H4 (cell line): ENCODE measurements around the gene SNX20. TPM values are rescaled to one million over a fixed set of nuclear protein-coding genes. Genes with fewer than 3 reads are reported as not detected.
A peak's percentile ranks its signal among the peaks of the same experiment; 100 is the strongest.

Source experiments
- DNase-seq: peaks from one replicate; pipeline ENCODE4 v3.0.0-alpha.2; 2015; ENCODE audit warnings: low spot score
- total RNA-seq: library from RNA; depleted of rRNA; stranded (reverse); fragments of >200 nt; shearing (Covaris generic); gene quantifications from 2 replicates; pipeline ENCODE4 v1.2.3, GENCODE V29; 2014; rRNA removed

SNX20 gene
- total RNA-seq, 1 experiment from 2014 or later = not detected

GRCh38 chr16:50635505-50636392 is 45.4 kb downstream of the SNX20 start:
- peak; percentile 25 for DNase-seq

DNA sequence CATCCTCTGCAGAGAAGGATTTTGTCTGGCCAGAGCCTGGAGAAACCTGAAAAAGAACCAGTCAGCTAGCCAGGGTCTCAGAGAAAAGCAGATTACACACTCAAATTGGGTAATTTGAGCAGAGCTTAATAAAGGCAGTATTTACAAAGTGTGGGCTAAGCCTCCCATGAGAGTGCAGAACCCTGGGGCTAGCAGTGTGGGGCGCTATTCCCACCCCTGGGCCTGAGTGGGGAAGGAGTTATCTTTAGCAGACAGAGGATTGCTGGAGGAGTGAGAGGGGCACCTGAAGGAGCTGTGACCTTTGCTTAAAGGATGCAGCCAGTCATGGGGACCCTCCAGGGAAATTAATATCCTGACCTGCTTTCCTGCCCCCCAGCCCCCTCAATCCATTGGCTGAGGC is 46.2 kb downstream of the SNX20 start:
- no peak for DNase-seq

DNA sequence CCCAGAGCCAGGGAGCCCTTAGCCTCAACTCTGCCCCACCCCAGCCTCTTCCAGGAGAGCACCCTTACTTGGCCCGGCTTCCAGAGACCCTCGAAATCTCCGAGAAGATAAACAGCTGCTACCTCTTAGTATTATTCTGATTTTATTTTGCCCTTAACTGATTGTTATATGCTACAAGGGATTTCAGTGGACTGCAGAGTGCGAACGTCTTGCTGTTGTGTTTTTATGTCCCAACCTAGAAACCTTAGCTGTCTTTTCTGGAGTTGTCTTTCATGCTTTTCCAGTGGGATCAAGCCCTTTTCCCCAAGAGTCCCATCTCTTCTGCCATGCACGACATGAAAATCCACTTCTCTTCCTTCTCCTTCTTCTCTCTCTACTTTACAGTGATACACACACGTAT is 47.0 kb downstream of the SNX20 start:
- DNase-seq = no peak

DNA sequence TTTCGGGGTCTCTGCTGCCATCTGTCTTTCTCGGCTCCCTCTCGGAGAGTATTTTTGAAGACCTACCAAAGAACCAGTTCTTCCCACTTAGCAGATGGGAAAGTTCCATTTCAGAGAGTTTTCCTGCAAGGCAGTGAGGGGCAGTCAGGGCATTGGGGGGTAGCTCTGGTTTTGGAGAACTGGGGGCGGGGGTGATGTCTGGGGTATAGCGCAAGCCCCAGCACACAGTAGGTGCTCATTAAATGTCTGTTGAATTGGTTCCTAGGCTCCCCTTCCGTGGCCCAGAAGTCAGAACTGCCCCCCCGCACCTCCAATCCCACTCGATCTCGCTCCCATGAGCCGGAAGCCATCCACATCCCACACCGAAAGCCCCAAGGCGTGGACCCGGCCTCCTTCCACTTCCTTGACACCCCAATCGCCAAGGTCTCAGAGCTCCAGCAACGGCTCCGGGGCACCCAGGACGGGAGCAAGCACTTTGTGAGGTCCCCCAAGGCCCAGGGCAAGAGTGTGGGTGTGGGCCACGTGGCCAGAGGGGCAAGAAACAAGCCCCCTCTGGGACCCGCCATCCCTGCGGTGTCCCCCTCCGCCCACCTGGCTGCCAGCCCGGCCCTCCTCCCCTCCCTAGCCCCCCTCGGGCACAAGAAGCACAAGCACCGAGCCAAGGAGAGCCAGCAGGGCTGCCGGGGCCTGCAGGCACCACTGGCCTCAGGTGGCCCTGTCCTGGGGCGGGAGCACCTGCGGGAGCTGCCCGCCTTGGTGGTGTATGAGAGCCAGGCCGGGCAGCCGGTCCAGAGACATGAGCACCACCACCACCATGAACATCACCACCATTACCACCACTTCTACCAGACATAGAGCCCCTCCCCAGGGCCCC is 47.9 kb downstream of the SNX20 start:
- no peak for DNase-seq

GRCh38 chr16:50631985-50632576 is 49.0 kb downstream of the SNX20 start:
- no peak for DNase-seq

DNA sequence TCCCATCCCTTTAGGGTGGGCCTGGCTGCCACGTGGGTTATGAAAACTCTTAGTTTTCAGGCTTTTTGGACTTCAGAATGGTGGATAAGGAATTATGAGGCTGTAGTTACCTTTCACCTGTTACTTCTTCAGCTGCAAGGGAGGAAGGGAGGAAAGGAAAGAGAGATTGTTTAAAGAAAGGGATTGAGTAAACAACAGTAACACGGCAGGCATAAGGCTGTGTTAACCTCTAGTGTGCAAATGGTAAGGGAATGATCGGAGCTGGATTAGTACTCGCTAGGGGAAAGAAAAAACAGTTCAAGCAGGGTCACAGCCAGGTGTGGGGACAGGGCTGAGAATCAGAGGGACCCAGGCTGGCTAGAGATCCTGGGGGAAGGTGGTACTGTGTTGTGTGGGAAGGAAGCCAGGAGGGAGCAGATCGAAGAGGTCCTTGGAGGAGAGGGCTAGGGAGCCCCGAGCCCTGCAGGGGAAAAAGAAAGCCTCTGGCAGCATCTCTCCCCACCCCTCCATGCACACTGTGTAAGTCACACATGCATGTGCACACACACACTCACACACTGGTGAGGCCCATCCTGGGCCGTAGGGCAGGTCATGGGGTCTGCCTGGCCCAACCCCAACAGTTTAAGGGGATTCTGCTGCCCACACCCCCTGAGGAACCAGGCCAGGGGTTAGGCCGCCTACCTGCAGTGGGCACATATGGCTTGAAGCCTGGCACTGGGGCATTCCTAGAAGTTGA is 49.7 kb downstream of the SNX20 start:
- no peak for DNase-seq

DNA sequence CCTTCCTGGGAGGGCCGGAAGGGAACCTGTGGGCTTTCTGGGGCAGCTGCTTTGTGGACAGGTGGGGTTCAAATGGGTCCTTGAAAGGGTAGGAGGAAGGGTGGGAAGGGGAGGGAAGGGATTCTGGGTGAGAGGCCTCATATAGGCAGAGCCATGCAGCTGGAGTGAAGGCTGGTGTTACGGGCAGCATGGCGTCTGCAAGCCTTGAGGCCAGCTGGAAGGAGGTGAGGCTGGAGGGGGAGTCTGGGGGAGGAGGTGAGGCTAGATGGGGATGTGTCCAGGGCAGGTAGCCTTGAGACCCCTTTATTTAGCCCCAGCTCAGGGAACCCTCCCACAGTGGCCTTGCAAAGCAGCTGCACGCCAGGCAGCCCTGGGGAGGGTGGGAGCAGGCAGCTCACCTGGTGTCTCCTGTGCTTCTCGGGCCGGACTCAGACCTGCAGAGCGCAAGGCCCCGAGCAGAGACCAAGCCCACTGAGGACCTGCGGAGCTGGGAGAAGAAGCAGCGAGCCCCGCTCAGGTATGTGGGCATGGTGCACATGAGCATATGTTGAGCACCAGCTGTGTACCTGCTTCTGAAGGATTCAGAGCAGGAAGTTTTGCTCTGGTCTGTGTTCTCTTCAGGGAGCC is 50.6 kb downstream of the SNX20 start:
- no peak for DNase-seq

GRCh38 chr16:50629334-50629733 is 51.8 kb downstream of the SNX20 start:
- DNase-seq = no peak

DNA sequence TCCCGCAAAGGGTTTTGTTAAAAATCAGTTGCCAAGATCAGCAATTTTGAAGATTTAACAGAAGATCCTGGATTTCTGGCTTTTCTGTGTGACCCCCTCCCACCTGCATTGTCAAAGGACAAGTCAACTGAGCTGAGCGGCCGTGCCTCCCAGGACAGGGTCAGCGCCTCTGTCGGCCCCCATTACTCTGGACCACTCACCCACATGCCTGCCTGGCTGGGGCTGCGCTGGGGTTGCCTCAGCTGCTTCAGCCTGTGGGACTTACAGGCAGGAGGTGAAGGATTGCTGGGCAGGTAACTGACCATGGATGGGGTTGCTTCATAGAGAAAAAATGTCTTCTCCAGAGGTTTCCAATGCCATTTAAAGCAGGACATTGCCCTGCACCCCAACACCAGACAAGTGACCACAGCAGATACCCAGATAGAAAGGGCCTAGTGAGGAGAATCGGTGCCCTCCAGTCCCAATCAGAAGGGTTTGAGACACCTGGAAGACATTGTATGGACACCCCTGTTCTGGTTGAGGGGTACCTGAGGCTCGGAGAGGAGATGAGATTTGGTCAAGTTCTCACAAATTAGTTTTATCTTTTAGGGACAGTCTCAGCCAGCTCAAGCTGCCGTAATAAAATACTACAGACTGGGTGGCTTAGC is 52.8 kb downstream of the SNX20 start:
- no peak for DNase-seq

GRCh38 chr16:50627419-50627818 is 53.7 kb downstream of the SNX20 start:
- no peak for DNase-seq

DNA sequence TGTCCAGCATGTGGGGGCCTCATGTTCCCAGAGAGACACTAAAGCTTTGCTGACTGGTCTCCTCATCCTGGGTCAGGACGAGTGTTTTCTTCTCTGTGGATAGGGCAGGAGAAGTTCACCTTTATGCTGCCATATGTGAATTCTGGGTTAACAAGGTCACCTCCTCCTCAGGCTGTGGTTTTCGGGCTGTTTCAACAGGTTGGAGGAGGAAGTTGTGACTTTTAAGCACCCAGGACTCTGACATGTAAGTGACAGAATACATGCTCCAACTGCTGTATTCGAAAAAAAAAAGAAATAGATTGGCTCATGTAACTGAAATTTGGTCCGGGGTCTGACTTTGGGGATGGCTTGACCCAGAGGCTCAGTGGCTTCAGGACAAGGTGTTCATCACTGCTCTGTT is 54.2 kb downstream of the SNX20 start:
- DNase-seq = no peak

GRCh38 chr16:50625374-50625773 is 55.7 kb downstream of the SNX20 start:
- no peak for DNase-seq

DNA sequence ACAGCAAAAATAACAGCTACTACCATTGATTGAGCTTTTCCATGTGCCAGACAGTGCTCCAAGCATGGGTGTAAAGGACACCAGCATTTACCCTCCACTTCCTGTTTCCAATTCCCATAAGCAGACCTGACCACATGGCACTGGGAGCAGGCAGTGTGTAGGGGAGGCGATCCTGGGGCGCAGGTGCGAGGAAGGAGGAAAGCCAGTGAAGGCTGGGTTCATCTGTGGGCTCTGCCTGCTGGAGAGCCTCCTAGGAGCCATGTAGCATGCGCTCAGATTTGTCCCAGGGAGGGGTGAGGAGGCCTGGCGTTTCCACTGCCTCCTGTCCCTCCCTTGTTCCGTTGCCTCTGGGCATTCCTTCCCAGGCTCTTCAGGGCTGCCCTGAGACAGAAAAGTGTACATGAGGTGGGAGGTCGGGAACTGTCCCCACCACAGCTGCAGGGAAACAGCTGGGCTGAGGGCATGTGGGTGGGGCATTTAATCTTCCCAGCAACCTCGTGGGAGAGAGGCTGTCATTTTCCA is 56.6 kb downstream of the SNX20 start:
- no peak for DNase-seq

DNA sequence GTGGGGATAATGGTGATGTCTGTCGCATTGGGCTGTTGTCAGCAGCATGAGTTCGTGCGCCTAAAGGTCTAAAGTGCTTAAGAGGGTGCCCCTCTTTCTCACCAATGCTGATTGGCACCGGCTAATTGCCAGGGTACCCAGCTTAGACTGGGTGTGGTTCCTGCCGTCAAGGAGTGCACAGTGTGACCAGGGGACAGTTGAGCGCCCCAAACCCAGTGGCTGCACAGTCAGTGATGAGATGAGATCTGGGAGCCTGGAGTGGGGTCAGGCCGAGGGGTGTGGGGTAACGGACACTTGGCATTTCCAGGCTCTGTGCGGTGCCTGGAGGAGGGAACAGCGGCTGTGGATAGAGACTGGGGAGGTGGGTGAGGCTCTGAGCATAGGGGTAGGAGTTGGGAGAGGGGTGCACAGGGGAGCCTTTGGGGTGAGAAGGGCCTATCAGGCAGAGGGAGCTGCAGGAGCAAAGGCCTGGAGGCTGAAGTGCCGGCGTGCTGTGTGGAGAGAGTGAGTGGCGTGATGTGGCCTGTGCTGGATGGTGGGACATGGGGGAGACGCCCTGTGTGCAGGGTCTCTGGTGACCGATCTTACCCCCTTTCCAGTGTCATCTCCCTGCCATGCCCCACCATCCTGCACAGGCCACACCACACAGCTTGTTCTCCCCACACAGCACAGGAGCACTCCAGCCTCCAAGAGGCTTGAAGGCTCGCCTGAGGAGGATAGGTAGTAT is 58.3 kb downstream of the SNX20 start:
- no peak for DNase-seq

- no peak for DNase-seq
Measured at GRCh38 chr16:50622029-50622428, 59.1 kb downstream of the SNX20 start.

Other genes with a start within 250 kb of the SNX20 start
- gene NKD1, start 132.9 kb downstream of the SNX20 start, total RNA-seq = 0.16 and 0.21 TPM in 2 replicates
- not detected in 2 replicates for gene NOD2, start 12.3 kb upstream of the SNX20 start, total RNA-seq
- 20.2 and 24.9 TPM in 2 replicates for gene CYLD, start 60.8 kb upstream of the SNX20 start, total RNA-seq